NCI-H345 (cell line): ENCODE measurements around the gene JMJD4.
A peak's percentile ranks its signal among the peaks of the same experiment; 100 is the strongest.

Experiments used
- DNase-seq: peaks from one replicate; lab custom pipeline; 2025; lab: John Stamatoyannopoulos, UW

The JMJD4 gene

GRCh38 chr1:227749225-227749624 lies 14.1 kb upstream of the JMJD4 start:
- no peak for DNase-seq

- DNase-seq, result no peak
Measured at GRCh38 chr1:227748496-227749182, 13.5 kb upstream of the JMJD4 start.

GRCh38 chr1:227747948-227748495 lies 12.9 kb upstream of the JMJD4 start:
- DNase-seq, result no peak

GRCh38 chr1:227747382-227747781 lies 12.3 kb upstream of the JMJD4 start:
- no peak for DNase-seq

- DNase-seq, result no peak
Measured at GRCh38 chr1:227746676-227747075, 11.6 kb upstream of the JMJD4 start.

GRCh38 chr1:227745568-227746265 lies 10.6 kb upstream of the JMJD4 start:
- DNase-seq, result no peak

GRCh38 chr1:227744668-227745067 lies 9.6 kb upstream of the JMJD4 start:
- DNase-seq, result no peak

GRCh38 chr1:227742738-227743715 lies 7.9 kb upstream of the JMJD4 start:
- no peak for DNase-seq

GRCh38 chr1:227741166-227741870 lies 6.2 kb upstream of the JMJD4 start:
- no peak for DNase-seq

GRCh38 chr1:227740401-227740960 lies 5.4 kb upstream of the JMJD4 start:
- no peak for DNase-seq

- DNase-seq, result no peak
Measured at GRCh38 chr1:227739636-227740035, 4.5 kb upstream of the JMJD4 start.

GRCh38 chr1:227738820-227739219 lies 3.7 kb upstream of the JMJD4 start:
- no peak for DNase-seq

- no peak for DNase-seq
Measured at GRCh38 chr1:227736814-227737432, 1.8 kb upstream of the JMJD4 start.

GRCh38 chr1:227735539-227736285 lies 610 bp upstream of the JMJD4 start:
- no peak for DNase-seq

- DNase-seq, result peak; percentile 34
Measured at GRCh38 chr1:227734546-227734855, 601 bp downstream of the JMJD4 start.

GRCh38 chr1:227733751-227734545 lies 1.2 kb downstream of the JMJD4 start:
- DNase-seq, result no peak

- DNase-seq, result no peak
Measured at GRCh38 chr1:227733309-227733705, 1.8 kb downstream of the JMJD4 start.

GRCh38 chr1:227732586-227733308 lies 2.4 kb downstream of the JMJD4 start:
- no peak for DNase-seq
